Transverse colon (tissue), 4 donors: ENCODE measurements around the gene ATP8A1. TPM values are rescaled to one million over a fixed set of nuclear protein-coding genes. Genes with fewer than 3 reads are reported as not detected.
A peak's percentile ranks its signal among the peaks of the same experiment; 100 is the strongest.

ENCODE experiments used
- DNase-seq: peaks from one replicate; pipeline ENCODE4 v3.0.0-alpha.2; 2019
- H3K27ac ChIP-seq, 4 donors: fragments of 200-600 bp; sonication (generic); 2 replicates each; pipeline ENCODE4 v1.5.1; 2016 to 2018; ENCODE audit warnings: inconsistent platforms in 4 of 4
- H3K27me3 ChIP-seq: fragments of 200-600 bp; sonication (generic); 2 replicates; pipeline ENCODE4 v1.5.1; 2017; ENCODE audit warnings: inconsistent platforms
- H3K36me3 ChIP-seq, 4 donors: fragments of 200-600 bp; sonication (generic); 2 replicates each; pipeline ENCODE4 v1.5.1; 2017 to 2019; ENCODE audit warnings: inconsistent platforms in 4 of 4
- H3K4me1 ChIP-seq, 4 donors: fragments of 200-600 bp; sonication (generic); 2 replicates each; pipeline ENCODE4 v1.5.1; 2017 to 2020; ENCODE audit warnings: inconsistent platforms in 4 of 4
- H3K4me3 ChIP-seq, 4 donors: fragments of 200-600 bp; sonication (generic); 1 replicate in 1 of 4; 2 replicates in 3 of 4; pipeline versions ENCODE4 v1.5.1 to v1.6.1; 2017 to 2019; ENCODE audit warnings: inconsistent platforms in 4 of 4
- H3K9me3 ChIP-seq, 2 donors: fragments of 200-600 bp; sonication (generic); 2 replicates each; pipeline ENCODE4 v1.5.1; 2017 to 2019; ENCODE audit warnings: inconsistent platforms in 2 of 2
- EP300 ChIP-seq: sonication (generic); formaldehyde crosslinking; IDR thresholded peaks from one replicate; pipeline ENCODE4 v1.6.1; 2017; ENCODE audit warnings: antibody characterized with exemption, low read depth
- POLR2A ChIP-seq: fragments of 450-650 bp; IDR thresholded peaks from one replicate; pipeline ENCODE4 v1.6.1; 2016; ENCODE audit warnings: antibody characterized with exemption, mild to moderate bottlenecking, moderate library complexity
- POLR2AphosphoS5 ChIP-seq, 3 donors: sonication (generic); formaldehyde crosslinking; IDR thresholded peaks; one replicate each; pipeline ENCODE4 v1.6.1; 2016; ENCODE audit warnings: antibody characterized with exemption in 3 of 3
- WGBS, 2 donors: methylation state at CpG; one replicate each; pipeline ENCODE4 v1.1.5; 2018; ENCODE audit warnings: low coverage in 1 of 2; 5-methylcytosine and 5-hydroxymethylcytosine counted together
- in situ Hi-C, 4 donors: fragments of 200-750 bp; cut with MboI; loops; one replicate each; pipeline versions ENCODE4 v1.15.0 to v1.15.1; 2017; ENCODE audit warnings: low sequenced_read_pairs in 3 of 4, low pct_ligation_motif_present in 1 of 4, low pct_unique_long_range_greater_than_20kb in 1 of 4
- intact Hi-C: fragments of 100-400 bp; cut with DNase I; formaldehyde crosslinking; loops from one replicate; pipeline ENCODE4 v1.15.1; 2023; ENCODE audit warnings: low total_unique reads
- total RNA-seq, 4 donors: library from RNA; depleted of rRNA; stranded (reverse); fragments of >200 nt; gene quantifications; one replicate each; pipeline ENCODE4 v1.1.0, GENCODE V29; 2016
- TF ChIP-seq, protein P1 (sequence below), 5 experiments: fragments of 200-600 bp in 3 of 5; fragments of 450-650 bp in 2 of 5; sonication (generic) in 3 of 5; IDR thresholded peaks; 1 replicate in 2 of 5; 2 replicates in 3 of 5; pipeline ENCODE4 v1.5.1; 2016 to 2017; ENCODE audit warnings: antibody characterized with exemption in 5 of 5, inconsistent platforms in 3 of 5, mild to moderate bottlenecking in 2 of 5, moderate library complexity in 1 of 5

The ATP8A1 gene
- total RNA-seq, 4 donors from 2014 or later: 72.2 to 255 (median 166) TPM

DNA sequence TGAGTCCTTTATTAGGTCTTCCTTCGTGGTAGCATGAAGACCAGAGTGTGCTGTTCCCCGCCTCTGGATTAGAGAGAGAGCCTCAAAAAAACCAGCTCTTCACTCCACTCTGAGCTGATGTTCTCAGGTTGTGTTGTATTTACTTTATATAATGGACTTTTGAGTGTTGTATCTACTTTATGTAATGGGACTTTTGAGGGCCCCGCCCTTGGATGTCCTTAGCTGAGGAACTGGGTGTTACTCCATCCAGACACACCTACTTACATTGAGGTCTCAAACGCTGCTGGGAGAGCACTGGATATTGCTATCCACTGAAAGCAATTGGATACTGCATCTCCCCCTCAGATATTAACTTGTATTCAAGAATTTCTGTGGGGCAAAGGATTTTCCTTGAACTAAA lies 28.2 kb downstream of the ATP8A1 start:
- peak; percentile 81 for DNase-seq
- Histone ChIP-seq H3K9me3 (no peaks in the 10 kb centered on the region), H3K4me1 (peaks cover 0 to 62% (median 17%) of the 10 kb centered on the region in 4 donors), H3K27me3 (no peaks in the 10 kb centered on the region), H3K27ac (peak overlapping the region; percentile 56 to 80 (median 74)), H3K4me3 (no peak overlapping the region), H3K36me3 (peaks cover 0 to 5% (median 0%) of the 10 kb centered on the region in 4 donors)
- TF ChIP-seq, protein P1, sequence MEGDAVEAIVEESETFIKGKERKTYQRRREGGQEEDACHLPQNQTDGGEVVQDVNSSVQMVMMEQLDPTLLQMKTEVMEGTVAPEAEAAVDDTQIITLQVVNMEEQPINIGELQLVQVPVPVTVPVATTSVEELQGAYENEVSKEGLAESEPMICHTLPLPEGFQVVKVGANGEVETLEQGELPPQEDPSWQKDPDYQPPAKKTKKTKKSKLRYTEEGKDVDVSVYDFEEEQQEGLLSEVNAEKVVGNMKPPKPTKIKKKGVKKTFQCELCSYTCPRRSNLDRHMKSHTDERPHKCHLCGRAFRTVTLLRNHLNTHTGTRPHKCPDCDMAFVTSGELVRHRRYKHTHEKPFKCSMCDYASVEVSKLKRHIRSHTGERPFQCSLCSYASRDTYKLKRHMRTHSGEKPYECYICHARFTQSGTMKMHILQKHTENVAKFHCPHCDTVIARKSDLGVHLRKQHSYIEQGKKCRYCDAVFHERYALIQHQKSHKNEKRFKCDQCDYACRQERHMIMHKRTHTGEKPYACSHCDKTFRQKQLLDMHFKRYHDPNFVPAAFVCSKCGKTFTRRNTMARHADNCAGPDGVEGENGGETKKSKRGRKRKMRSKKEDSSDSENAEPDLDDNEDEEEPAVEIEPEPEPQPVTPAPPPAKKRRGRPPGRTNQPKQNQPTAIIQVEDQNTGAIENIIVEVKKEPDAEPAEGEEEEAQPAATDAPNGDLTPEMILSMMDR (IDR thresholded peaks at IDR 0.05): no peak
- TF ChIP-seq POLR2A (peak; percentile 23), EP300 (peak; percentile 26), POLR2AphosphoS5 (IDR thresholded peaks at IDR 0.05) (peak in 1 of 3 donors; percentile 70)
- in situ Hi-C loops: no loop called here
- WGBS, 2 donors: 62 to 85% methylated on average over 2 to 4 of the region's 4 CpGs
- intact Hi-C loops: no loop called here

GRCh38 chr4:42627885-42628646 lies 28.8 kb downstream of the ATP8A1 start:
- Histone ChIP-seq H3K9me3 (no peaks in the 10 kb centered on the region), H3K4me1 (peaks cover 0 to 62% (median 17%) of the 10 kb centered on the region in 4 donors), H3K27ac (peak overlapping the region; percentile 56 to 80 (median 74)), H3K27me3 (no peaks in the 10 kb centered on the region), H3K36me3 (peaks cover 0 to 5% (median 2%) of the 10 kb centered on the region in 4 donors), H3K4me3 (no peak overlapping the region)
- intact Hi-C loops (no loop called here), in situ Hi-C loops (no loop called here)
- TF ChIP-seq EP300 (no peak), POLR2A (no peak), POLR2AphosphoS5 (IDR thresholded peaks at IDR 0.05) (no peak)
- TF ChIP-seq, protein P1 (IDR thresholded peaks at IDR 0.05): no peak
- peak; percentile 53 for DNase-seq
- WGBS, 2 donors: 51 to 56% methylated on average over 5 to 9 of the region's 9 CpGs

DNA sequence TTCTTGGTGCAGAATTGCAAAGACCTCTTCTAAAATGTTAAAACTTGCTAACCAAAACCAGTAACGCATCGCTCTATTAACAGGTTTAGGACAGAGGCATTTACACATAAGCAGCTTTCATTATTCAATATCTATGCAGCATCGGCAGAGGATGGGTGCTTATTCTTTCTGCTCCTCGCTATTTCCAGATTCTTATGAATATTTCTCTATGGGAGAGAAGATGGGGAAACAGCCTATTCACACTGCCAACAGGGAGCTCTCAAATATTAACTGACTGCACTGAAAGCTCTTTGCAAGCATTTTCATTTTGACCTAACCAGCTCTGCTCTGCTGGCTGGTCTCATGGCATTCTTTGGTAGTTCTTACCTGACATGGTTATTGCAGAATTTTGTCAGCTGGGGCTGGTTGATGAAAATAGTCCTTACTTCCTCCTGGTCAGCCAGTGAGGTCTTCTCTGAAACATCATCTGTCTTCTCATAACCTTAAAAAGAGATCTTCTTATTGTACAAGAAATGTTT lies 30.2 kb downstream of the ATP8A1 start:
- WGBS, 2 donors: 85 to 96% methylated on average over 4 of the region's 4 CpGs
- H3K27me3 ChIP-seq: no peaks in the 10 kb centered on the region
- no peak for TF ChIP-seq EP300
- in situ Hi-C loops: no loop called here
- intact Hi-C loops: no loop called here
- no peaks in the 10 kb centered on the region for H3K9me3 ChIP-seq
- no peak overlapping the region for H3K4me3 ChIP-seq
- H3K4me1 ChIP-seq: peaks cover 0 to 59% (median 17%) of the 10 kb centered on the region in 4 donors
- peaks cover 0 to 5% (median 2%) of the 10 kb centered on the region in 4 donors for H3K36me3 ChIP-seq
- H3K27ac ChIP-seq: no peak overlapping the region
- no peak for DNase-seq

DNA sequence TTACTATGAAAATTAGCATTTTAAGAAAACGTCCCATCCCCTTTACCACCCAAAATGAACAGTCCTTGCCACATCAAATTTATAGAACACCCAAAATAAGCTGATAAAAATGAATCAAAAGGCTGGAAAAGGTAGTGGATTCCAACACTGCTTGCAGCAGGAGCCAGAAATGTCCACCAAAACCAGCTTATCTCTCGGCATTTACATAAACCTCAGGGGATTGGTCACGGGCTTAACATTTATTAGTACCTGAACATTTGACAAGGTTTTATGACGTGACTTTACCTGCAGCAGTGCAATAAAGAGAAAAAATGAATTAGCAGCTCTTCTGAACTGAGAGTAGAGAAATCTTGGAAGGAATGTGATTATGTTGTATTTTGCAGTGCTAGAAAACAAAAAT lies 31.6 kb downstream of the ATP8A1 start:
- Histone ChIP-seq H3K4me3 (no peak overlapping the region), H3K27me3 (no peaks in the 10 kb centered on the region), H3K9me3 (no peaks in the 10 kb centered on the region), H3K4me1 (peaks cover 0 to 50% (median 16%) of the 10 kb centered on the region in 4 donors), H3K36me3 (peaks cover 0 to 5% (median 2%) of the 10 kb centered on the region in 4 donors), H3K27ac (no peak overlapping the region)
- in situ Hi-C loops: no loop called here
- TF ChIP-seq POLR2A (no peak), POLR2AphosphoS5 (IDR thresholded peaks at IDR 0.05) (no peak), EP300 (no peak)
- TF ChIP-seq, protein P1 (IDR thresholded peaks at IDR 0.05): no peak
- WGBS, 2 donors: 54 to 87% methylated on average over 3 to 4 of the region's 4 CpGs
- no peak for DNase-seq
- intact Hi-C loops: no loop called here
